ENCODE results near the gene POFUT1. TPM values are rescaled to one million over a fixed set of nuclear protein-coding genes. Genes with fewer than 3 reads are reported as not detected.

POFUT1 gene
- total and polyA plus RNA-seq, 9 of the 15 experiments (the other 6 are each of a cell fraction or from before 2014, with no cell fraction given): 3.5 to 44.7 (median 23.5) TPM

DNA sequence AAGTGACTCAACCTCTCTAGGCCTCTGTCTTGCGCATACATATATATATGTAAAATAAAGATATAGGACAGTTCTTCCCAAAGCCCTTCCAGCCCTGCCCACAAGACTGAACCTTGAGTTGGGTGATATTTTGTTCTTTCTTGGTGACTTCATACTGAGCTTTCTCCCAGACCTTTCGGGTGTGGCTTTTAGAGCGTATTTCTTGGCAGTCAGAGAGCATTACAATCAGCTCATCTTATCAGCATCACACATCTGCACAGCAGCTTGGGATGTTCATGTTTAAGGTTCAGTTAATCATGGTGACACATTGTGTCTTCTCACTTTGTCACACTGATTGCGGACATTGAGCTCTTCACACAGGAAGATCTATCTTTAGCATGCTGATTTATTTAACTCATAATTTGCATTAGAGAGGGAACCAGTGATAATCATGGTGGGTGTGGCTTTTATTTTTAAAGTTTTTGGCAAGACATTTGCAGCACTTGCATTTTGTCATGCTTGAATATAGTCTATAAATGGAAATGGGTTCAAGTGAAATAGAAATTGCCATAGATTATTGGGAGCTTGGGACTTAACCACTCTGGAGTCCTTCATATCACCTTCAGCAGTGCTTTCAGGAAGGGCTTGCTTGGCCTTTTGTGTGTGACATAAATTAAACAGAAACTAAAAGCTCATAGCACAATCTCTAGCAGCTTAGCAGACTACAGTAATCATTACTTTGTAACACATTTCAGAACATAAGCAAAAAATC is 78.1 kb downstream of the POFUT1 start (continued):
- TF ChIP-seq TCF3 (CRISPR knock-in tag; IDR thresholded peaks at IDR 0.05) (peak; percentile 97), ILF3 (IDR thresholded peaks at IDR 0.05; ENCODE audit: borderline replicate concordance) (no peak), SIN3A (IDR thresholded peaks at IDR 0.05; ENCODE audit: borderline replicate concordance in 2 of 2, control insufficient read depth in 1 of 2, low read depth in 2 of 2, low read length in 2 of 2) (no peak), NFATC3 (IDR thresholded peaks at IDR 0.05) (no peak), SIN3B (IDR thresholded peaks at IDR 0.05; ENCODE audit: low read depth) (no peak), CXXC5 (CRISPR knock-in tag; IDR thresholded peaks at IDR 0.05) (peak; percentile 65; the same call in 1 of the 2 replicates), CHD2 (IDR thresholded peaks at IDR 0.05; ENCODE audit: low read depth, low read length) (no peak), NR4A1 (CRISPR knock-in tag; IDR thresholded peaks at IDR 0.05) (no peak), NR4A1 (tag; IDR thresholded peaks at IDR 0.05) (peak; percentile 52; the same call in 1 of the 2 replicates), MAFF (IDR thresholded peaks at IDR 0.05; ENCODE audit: low read length) (no peak; the same call in 1 of the 2 replicates), PYGO2 (tag; IDR thresholded peaks at IDR 0.05) (peak; percentile 79), MBD2 (IDR thresholded peaks at IDR 0.05; ENCODE audit: borderline replicate concordance, low read depth) (peak; percentile 61; the same call in 1 of the 2 replicates), ARID1B (IDR thresholded peaks at IDR 0.05) (peak; percentile 98), FUS (optimal IDR thresholded peaks at IDR 0.05; ENCODE audit: low read depth, low read length) (no peak), ZEB2 (IDR thresholded peaks at IDR 0.05) (peak; percentile 93), ETV1 (tag; conservative IDR thresholded peaks at IDR 0.05; ENCODE audit: low read depth) (no peak; the same call in 1 of the 2 replicates), GATA2 (CRISPR knock-in tag; IDR thresholded peaks at IDR 0.05) (peak; percentile 99), MEIS2 (IDR thresholded peaks at IDR 0.05; ENCODE audit: partially characterized antibody) (peak; percentile 100), BCOR (IDR thresholded peaks at IDR 0.05) (peak; percentile 90), ETV6 (IDR thresholded peaks at IDR 0.05; ENCODE audit: borderline replicate concordance in 1 of 2, low read depth in 2 of 2, low read length in 1 of 2) (peak in 1 of 2 experiments; percentile 71; a peak in 1 of 4 replicates), ETV6 (CRISPR knock-in tag; IDR thresholded peaks at IDR 0.05; ENCODE audit: borderline replicate concordance) (no peak), EP300 (IDR thresholded peaks at IDR 0.05; ENCODE audit: low read length) (peak; percentile 94), ZNF551 (CRISPR knock-in tag; IDR thresholded peaks at IDR 0.05) (no peak), YBX1 (IDR thresholded peaks at IDR 0.05) (no peak), HMGN3 (IDR thresholded peaks at IDR 0.05; ENCODE audit: borderline replicate concordance, extremely low read depth, insufficient read length, low read depth, low read length) (peak; percentile 78), NRF1 (conservative IDR thresholded peaks at IDR 0.05 in 1 of 2, IDR thresholded peaks at IDR 0.05 in 1 of 2) (peak; percentile 61 to 65), SMC3 (conservative IDR thresholded peaks at IDR 0.05; ENCODE audit: insufficient read depth, low read depth, low read length) (no peak)
- TF ChIP-seq, protein P1, sequence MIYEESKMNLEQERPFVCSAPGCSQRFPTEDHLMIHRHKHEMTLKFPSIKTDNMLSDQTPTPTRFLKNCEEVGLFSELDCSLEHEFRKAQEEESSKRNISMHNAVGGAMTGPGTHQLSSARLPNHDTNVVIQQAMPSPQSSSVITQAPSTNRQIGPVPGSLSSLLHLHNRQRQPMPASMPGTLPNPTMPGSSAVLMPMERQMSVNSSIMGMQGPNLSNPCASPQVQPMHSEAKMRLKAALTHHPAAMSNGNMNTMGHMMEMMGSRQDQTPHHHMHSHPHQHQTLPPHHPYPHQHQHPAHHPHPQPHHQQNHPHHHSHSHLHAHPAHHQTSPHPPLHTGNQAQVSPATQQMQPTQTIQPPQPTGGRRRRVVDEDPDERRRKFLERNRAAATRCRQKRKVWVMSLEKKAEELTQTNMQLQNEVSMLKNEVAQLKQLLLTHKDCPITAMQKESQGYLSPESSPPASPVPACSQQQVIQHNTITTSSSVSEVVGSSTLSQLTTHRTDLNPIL (CRISPR knock-in tag; IDR thresholded peaks at IDR 0.05): no peak
- TF ChIP-seq, protein P2, sequence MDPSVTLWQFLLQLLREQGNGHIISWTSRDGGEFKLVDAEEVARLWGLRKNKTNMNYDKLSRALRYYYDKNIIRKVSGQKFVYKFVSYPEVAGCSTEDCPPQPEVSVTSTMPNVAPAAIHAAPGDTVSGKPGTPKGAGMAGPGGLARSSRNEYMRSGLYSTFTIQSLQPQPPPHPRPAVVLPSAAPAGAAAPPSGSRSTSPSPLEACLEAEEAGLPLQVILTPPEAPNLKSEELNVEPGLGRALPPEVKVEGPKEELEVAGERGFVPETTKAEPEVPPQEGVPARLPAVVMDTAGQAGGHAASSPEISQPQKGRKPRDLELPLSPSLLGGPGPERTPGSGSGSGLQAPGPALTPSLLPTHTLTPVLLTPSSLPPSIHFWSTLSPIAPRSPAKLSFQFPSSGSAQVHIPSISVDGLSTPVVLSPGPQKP (CRISPR knock-in tag; IDR thresholded peaks at IDR 0.05): no peak

All from K562 (cell line).